CD8-positive, alpha-beta memory T cell (primary cell): ENCODE data around the gene ARHGEF28. TPM values are rescaled to one million over a fixed set of nuclear protein-coding genes. Genes with fewer than 3 reads are reported as not detected.

Experiments used
- CTCF ChIA-PET: fragments of 350-600 bp; sonication (Branson Sonifier 250); formaldehyde crosslinking; loops from one replicate; lab custom pipeline; 2021; ENCODE audit warnings: antibody characterized with exemption; lab: Charles Lee
- POLR2A ChIA-PET: fragments of 350-600 bp; sonication (Branson Sonifier 250); formaldehyde crosslinking; loops from one replicate; lab custom pipeline; 2021; ENCODE audit warnings: antibody characterized with exemption; lab: Charles Lee
- DNase-seq, 5 donors: peaks; one replicate each; pipeline versions ENCODE4 v3.0.0 to v3.0.0-alpha.2; 2020 to 2022; ENCODE audit warnings: mixed read lengths in 1 of 5
- H3K27ac ChIP-seq: one replicate; pipeline ENCODE4 v1.7.0; 2013; ENCODE audit warnings: low read depth, mild to moderate bottlenecking, low read length, moderate library complexity
- H3K27me3 ChIP-seq: 2 replicates; pipeline ENCODE4 v1.7.0; 2013; ENCODE audit warnings: low read length, mild to moderate bottlenecking; ENCODE audit not compliant: insufficient read depth, poor library complexity, severe bottlenecking
- H3K36me3 ChIP-seq: 2 replicates; pipeline ENCODE4 v1.7.0; 2013; ENCODE audit warnings: mild to moderate bottlenecking, low read length, moderate library complexity; ENCODE audit not compliant: insufficient read depth
- H3K4me1 ChIP-seq: 2 replicates; pipeline ENCODE4 v1.7.0; 2013; ENCODE audit warnings: mild to moderate bottlenecking, low read length, moderate library complexity; ENCODE audit not compliant: insufficient read depth
- H3K4me3 ChIP-seq: 2 replicates; pipeline ENCODE4 v1.7.0; 2013; ENCODE audit warnings: mild to moderate bottlenecking, low read length
- H3K9me3 ChIP-seq: 2 replicates; pipeline ENCODE4 v1.7.0; 2013; ENCODE audit warnings: mild to moderate bottlenecking, low read length
- H3K27ac Mint-ChIP-seq, 8 donors: one replicate each; pipeline ENCODE4 v1.8.0; 2020 to 2021; ENCODE audit warnings: mixed read lengths in 8 of 8, mild to moderate bottlenecking in 6 of 8, inconsistent platforms in 3 of 8, moderate library complexity in 3 of 8
- H3K27me3 Mint-ChIP-seq, 2 donors: one replicate each; pipeline ENCODE4 v1.8.0; 2020 to 2021; ENCODE audit warnings: mixed read lengths in 2 of 2, mild to moderate bottlenecking in 1 of 2, moderate library complexity in 1 of 2
- H3K36me3 Mint-ChIP-seq, 3 donors: one replicate each; pipeline ENCODE4 v1.8.0; 2020 to 2021; ENCODE audit warnings: mixed read lengths in 3 of 3, inconsistent platforms in 1 of 3, mild to moderate bottlenecking in 1 of 3
- H3K4me1 Mint-ChIP-seq, 3 donors: one replicate each; pipeline ENCODE4 v1.8.0; 2020 to 2021; ENCODE audit warnings: mixed read lengths in 3 of 3, inconsistent platforms in 1 of 3, mild to moderate bottlenecking in 1 of 3
- H3K4me3 Mint-ChIP-seq, 7 donors: one replicate each; pipeline ENCODE4 v1.8.0; 2020 to 2021; ENCODE audit warnings: mixed read lengths in 7 of 7, mild to moderate bottlenecking in 6 of 7, moderate library complexity in 4 of 7, inconsistent platforms in 2 of 7
- H3K9me3 Mint-ChIP-seq, 5 donors: one replicate each; pipeline ENCODE4 v1.8.0; 2020 to 2022; ENCODE audit warnings: mixed read lengths in 5 of 5, mild to moderate bottlenecking in 3 of 5, moderate library complexity in 2 of 5, inconsistent platforms in 1 of 5
- polyA plus RNA-seq: library from polyadenylated mRNA; unstranded; fragments of 300-500 nt; fragmentation: Illumina TruSeq; gene quantifications from one replicate; pipeline ENCODE4 v1.2.3, GENCODE V29; 2021
- total RNA-seq, 2 experiments: library from RNA; stranded (reverse); gene quantifications; one replicate each; pipeline ENCODE4 v1.2.3, GENCODE V29; 2021

ARHGEF28 gene
- total and polyA plus RNA-seq, 3 experiments from 2014 or later = 0.24 to 0.28 (median 0.27) TPM

DNA sequence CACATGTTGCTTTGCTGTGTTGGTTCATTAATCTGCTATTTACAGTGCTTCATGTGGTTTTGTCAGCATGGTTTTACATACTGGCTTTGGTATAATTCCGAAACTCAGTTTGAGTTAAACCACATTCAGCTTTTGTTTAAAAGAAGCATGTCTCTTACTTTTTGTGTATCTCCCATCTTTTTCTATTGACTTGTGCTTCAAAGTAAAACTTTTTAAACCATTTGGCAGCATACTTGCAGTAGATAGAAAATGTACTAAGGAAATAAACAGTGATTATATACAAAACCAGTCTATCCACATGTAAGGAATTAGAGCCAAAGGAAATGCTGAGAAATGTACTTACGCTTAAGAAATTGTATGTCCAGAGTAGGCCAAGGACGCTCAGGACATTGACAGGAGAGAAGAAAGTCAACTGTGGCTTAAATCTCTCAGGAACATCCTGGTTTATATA is 286.9 kb downstream of the ARHGEF28 start:
- H3K4me3 ChIP-seq = no peak overlapping the region
- H3K27me3 ChIP-seq = no peaks in the 10 kb centered on the region
- no peak overlapping the region for H3K27ac ChIP-seq
- no peaks in the 10 kb centered on the region for H3K9me3 Mint-ChIP-seq
- no peaks in the 10 kb centered on the region for H3K36me3 Mint-ChIP-seq
- H3K4me1 ChIP-seq = no peaks in the 10 kb centered on the region
- peaks cover 0 to 9% (median 0%) of the 10 kb centered on the region in 3 donors for H3K4me1 Mint-ChIP-seq
- no peak overlapping the region for H3K4me3 Mint-ChIP-seq
- DNase-seq = no peak
- peaks cover 0 to 2% of the 10 kb centered on the region in 2 donors for H3K27me3 Mint-ChIP-seq
- CTCF ChIA-PET = no interaction called here
- H3K36me3 ChIP-seq = no peaks in the 10 kb centered on the region
- POLR2A ChIA-PET = no interaction called here
- H3K27ac Mint-ChIP-seq = no peak overlapping the region
- H3K9me3 ChIP-seq = no peaks in the 10 kb centered on the region

DNA sequence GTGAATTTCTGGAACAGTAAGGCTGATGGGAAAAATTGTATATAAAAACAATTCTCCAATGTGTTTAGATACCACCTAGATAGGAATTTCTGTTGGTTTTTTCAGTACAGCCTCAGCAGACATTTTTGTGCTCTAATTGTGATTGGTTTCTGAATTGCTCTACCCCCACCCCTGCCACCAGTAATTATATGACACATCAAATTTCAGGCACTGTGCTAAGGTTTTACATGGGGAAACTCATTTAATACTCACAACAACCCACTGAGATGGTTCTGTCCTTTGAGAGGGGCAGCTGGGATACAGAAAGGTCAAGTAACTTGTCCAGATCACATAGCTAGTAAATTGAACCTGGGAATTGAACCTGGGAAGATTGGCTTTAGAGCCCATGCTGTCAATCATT is 288.0 kb downstream of the ARHGEF28 start:
- Histone ChIP-seq H3K27ac (no peak overlapping the region), H3K36me3 (no peaks in the 10 kb centered on the region), H3K9me3 (no peaks in the 10 kb centered on the region), H3K4me1 (no peaks in the 10 kb centered on the region), H3K27me3 (no peaks in the 10 kb centered on the region), H3K4me3 (no peak overlapping the region)
- Mint-ChIP-seq H3K27ac (no peak overlapping the region), H3K4me1 (peaks cover 0 to 9% (median 0%) of the 10 kb centered on the region in 3 donors), H3K4me3 (no peak overlapping the region), H3K9me3 (no peaks in the 10 kb centered on the region), H3K36me3 (no peaks in the 10 kb centered on the region), H3K27me3 (peaks cover 0 to 2% of the 10 kb centered on the region in 2 donors)
- no peak for DNase-seq
- ChIA-PET CTCF (interaction anchor here (0.9 kb wide), 1 partner anchor 735 kb away, joined by 3 read pairs; no protein-coding TSS in a partner anchor), POLR2A (no interaction called here)

DNA sequence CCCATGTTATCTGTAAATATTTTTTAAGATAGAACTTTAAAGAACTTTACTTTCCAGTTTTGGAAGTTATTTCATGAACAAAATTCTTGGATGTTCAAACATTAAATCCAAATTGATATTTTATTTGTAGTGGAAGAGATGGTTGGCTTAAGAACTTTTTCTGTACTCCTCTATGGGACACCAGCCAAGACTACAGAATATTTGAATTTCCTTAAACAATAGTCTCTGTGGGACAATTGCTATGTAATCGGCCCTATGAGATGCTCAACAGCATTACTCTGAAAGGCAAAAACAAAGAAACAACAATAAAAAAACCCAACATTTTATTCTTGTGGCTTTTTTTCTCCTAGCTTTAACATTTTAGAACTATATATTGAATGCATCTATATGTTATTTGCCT is 289.3 kb downstream of the ARHGEF28 start:
- no peaks in the 10 kb centered on the region for H3K36me3 ChIP-seq
- ChIA-PET CTCF (no interaction called here), POLR2A (no interaction called here)
- peaks cover 5% of the 10 kb centered on the region for H3K27me3 ChIP-seq
- H3K4me1 ChIP-seq = no peaks in the 10 kb centered on the region
- Mint-ChIP-seq H3K9me3 (no peaks in the 10 kb centered on the region), H3K27ac (no peak overlapping the region), H3K27me3 (peaks cover 0 to 2% of the 10 kb centered on the region in 2 donors), H3K4me1 (peaks cover 0 to 9% (median 0%) of the 10 kb centered on the region in 3 donors), H3K36me3 (no peaks in the 10 kb centered on the region), H3K4me3 (no peak overlapping the region)
- no peak overlapping the region for H3K4me3 ChIP-seq
- H3K9me3 ChIP-seq = no peaks in the 10 kb centered on the region
- DNase-seq = no peak
- H3K27ac ChIP-seq = no peak overlapping the region

DNA sequence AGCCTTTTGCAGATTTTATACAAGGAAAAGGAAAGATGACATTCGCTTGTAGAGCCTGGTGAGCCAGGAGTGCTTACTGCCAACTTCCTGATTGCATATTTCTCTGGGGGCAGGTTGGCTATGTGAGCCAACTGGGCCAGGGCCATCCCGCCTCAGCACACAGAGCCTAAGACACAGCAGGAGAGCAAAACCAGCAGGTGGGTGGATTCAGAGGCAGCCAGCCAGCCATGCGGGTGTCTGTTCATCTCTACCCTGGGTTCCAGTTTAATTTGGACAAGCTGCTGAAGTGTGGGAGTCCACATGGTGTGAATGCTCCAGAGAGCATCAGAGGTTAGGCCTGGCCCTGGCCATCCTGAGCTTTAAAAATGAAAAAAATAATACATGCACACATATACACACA is 291.4 kb downstream of the ARHGEF28 start:
- peaks cover 5% of the 10 kb centered on the region for H3K27me3 ChIP-seq
- DNase-seq = no peak
- H3K27ac ChIP-seq = no peak overlapping the region
- Mint-ChIP-seq H3K36me3 (no peaks in the 10 kb centered on the region), H3K4me3 (no peak overlapping the region), H3K27me3 (peaks cover 0 to 2% of the 10 kb centered on the region in 2 donors), H3K4me1 (peaks cover 0 to under 1% (median 0%) of the 10 kb centered on the region in 3 donors), H3K9me3 (no peaks in the 10 kb centered on the region), H3K27ac (no peak overlapping the region)
- ChIA-PET CTCF (no interaction called here), POLR2A (no interaction called here)
- no peak overlapping the region for H3K4me3 ChIP-seq
- no peaks in the 10 kb centered on the region for H3K9me3 ChIP-seq
- no peaks in the 10 kb centered on the region for H3K36me3 ChIP-seq
- no peaks in the 10 kb centered on the region for H3K4me1 ChIP-seq

DNA sequence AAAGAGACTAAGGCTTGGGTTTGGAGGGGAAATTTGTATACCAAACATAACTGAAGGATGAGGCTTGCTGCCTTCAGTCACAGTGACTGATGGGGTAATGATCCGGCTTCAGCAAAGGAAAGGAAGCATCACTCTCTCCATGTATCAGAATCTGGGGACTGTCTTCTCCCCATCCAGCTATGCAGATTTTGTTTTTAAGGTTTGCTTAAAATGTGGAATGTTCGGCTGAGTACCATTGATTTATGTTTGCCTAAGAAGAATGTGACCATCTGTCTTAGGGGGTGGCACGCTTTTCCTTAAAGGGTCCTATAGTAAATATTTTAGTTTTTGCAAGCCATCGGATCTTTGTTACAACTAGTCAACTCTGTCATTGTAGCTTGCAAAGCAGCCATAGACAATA is 291.9 kb downstream of the ARHGEF28 start:
- Mint-ChIP-seq H3K27me3 (peaks cover 0 to 2% of the 10 kb centered on the region in 2 donors), H3K27ac (no peak overlapping the region), H3K4me1 (no peaks in the 10 kb centered on the region), H3K36me3 (no peaks in the 10 kb centered on the region), H3K9me3 (no peaks in the 10 kb centered on the region), H3K4me3 (no peak overlapping the region)
- Histone ChIP-seq H3K4me1 (no peaks in the 10 kb centered on the region), H3K36me3 (no peaks in the 10 kb centered on the region), H3K4me3 (no peak overlapping the region), H3K9me3 (no peaks in the 10 kb centered on the region), H3K27ac (no peak overlapping the region), H3K27me3 (peaks cover 5% of the 10 kb centered on the region)
- CTCF ChIA-PET = interaction anchor here (1.0 to 1.6 kb wide), 2 partner anchors 9 to 725 kb away, joined by 3 to 5 read pairs; no protein-coding TSS in a partner anchor
- DNase-seq = no peak
- POLR2A ChIA-PET = no interaction called here

DNA sequence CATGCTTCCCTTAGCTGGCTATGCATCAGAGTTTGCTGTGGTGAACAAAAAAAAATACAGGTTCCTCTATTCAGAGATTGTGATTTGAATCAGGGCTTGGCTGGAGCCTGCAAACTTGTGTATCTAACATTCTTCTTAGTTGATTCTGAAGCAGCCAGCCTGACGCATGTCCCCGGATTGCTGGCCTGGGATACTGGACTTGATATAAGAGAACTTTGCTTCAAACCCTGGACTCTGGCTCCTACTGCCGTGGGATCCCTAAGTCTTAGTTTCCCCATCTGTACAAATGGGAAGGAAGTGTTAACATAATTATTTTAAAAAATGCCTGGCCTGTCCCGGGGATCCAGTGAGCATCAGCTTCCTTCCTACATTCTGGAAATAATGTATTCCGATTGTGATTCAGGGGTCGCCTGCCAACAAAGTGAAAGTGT is 292.8 kb downstream of the ARHGEF28 start:
- Mint-ChIP-seq H3K9me3 (no peaks in the 10 kb centered on the region), H3K36me3 (no peaks in the 10 kb centered on the region), H3K4me3 (no peak overlapping the region), H3K27ac (peak overlapping the region in 1 of 8 donors; percentile 72), H3K4me1 (no peaks in the 10 kb centered on the region), H3K27me3 (peaks cover 2 to 7% of the 10 kb centered on the region in 2 donors)
- POLR2A ChIA-PET = no interaction called here
- H3K4me3 ChIP-seq = no peak overlapping the region
- H3K27me3 ChIP-seq = peaks cover 5% of the 10 kb centered on the region
- H3K36me3 ChIP-seq = no peaks in the 10 kb centered on the region
- H3K27ac ChIP-seq = no peak overlapping the region
- H3K4me1 ChIP-seq = no peaks in the 10 kb centered on the region
- no peak for DNase-seq
- no peaks in the 10 kb centered on the region for H3K9me3 ChIP-seq
- CTCF ChIA-PET = interaction anchor here (1.0 to 1.6 kb wide), 2 partner anchors 8 to 725 kb away, joined by 3 to 5 read pairs; no protein-coding TSS in a partner anchor

DNA sequence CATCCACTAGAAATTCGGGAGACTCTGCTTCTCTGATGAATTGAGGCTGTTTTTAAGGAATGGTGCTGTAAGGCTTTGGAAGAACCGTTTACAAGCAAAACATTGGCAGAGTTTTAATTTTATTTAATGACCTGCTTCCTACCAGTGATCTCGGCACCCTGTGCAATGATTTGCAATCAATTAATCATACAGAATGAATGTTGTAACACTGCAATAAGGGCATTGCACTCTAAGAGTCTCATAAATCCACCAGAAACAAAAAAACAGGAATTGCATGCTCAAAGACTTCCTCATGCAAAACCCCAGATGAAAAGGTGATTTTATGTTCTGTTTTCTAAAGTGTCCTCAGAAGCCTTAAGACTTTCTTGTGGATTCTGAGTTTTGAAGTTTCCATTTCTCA is 295.7 kb downstream of the ARHGEF28 start:
- no peaks in the 10 kb centered on the region for H3K36me3 ChIP-seq
- no peak overlapping the region for H3K4me3 Mint-ChIP-seq
- ChIA-PET POLR2A (no interaction called here), CTCF (no interaction called here)
- no peak for DNase-seq
- no peaks in the 10 kb centered on the region for H3K4me1 ChIP-seq
- H3K4me3 ChIP-seq = no peak overlapping the region
- H3K27ac ChIP-seq = no peak overlapping the region
- no peak overlapping the region for H3K27ac Mint-ChIP-seq
- H3K9me3 ChIP-seq = no peaks in the 10 kb centered on the region
- H3K27me3 Mint-ChIP-seq = peaks cover 2 to 19% of the 10 kb centered on the region in 2 donors
- no peaks in the 10 kb centered on the region for H3K4me1 Mint-ChIP-seq
- peaks cover 5% of the 10 kb centered on the region for H3K27me3 ChIP-seq
- H3K36me3 Mint-ChIP-seq = no peaks in the 10 kb centered on the region
- H3K9me3 Mint-ChIP-seq = no peaks in the 10 kb centered on the region

DNA sequence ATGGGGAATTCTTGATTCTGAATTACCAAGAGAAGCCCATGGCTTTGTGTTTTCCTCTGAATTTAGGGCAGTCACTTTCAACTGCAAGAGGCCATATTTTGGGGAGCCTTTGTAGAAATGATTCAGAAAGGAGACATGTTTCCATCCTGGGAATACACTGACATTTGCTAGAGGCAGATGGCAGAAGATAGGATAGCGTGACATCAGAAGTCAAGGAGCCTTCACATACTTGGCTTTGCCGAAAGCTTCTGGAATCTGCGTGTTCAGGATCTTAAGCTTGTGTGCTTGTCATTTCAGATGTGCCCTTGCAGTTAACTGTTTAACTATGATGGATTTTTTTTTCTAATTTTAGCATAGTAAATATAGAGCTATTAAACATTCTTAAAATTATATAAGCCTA is 296.2 kb downstream of the ARHGEF28 start:
- Histone ChIP-seq H3K4me3 (no peak overlapping the region), H3K9me3 (no peaks in the 10 kb centered on the region), H3K27me3 (peaks cover 5% of the 10 kb centered on the region), H3K27ac (no peak overlapping the region), H3K36me3 (no peaks in the 10 kb centered on the region), H3K4me1 (no peaks in the 10 kb centered on the region)
- no peaks in the 10 kb centered on the region for H3K4me1 Mint-ChIP-seq
- H3K27ac Mint-ChIP-seq = no peak overlapping the region
- DNase-seq = no peak
- CTCF ChIA-PET = no interaction called here
- H3K9me3 Mint-ChIP-seq = no peaks in the 10 kb centered on the region
- H3K36me3 Mint-ChIP-seq = no peaks in the 10 kb centered on the region
- H3K4me3 Mint-ChIP-seq = no peak overlapping the region
- POLR2A ChIA-PET = no interaction called here
- H3K27me3 Mint-ChIP-seq = peaks cover 2 to 19% of the 10 kb centered on the region in 2 donors
